OCI-M2 (cell line): ENCODE results near the gene CMPK2.
"Not testable (repeated sequence)": the region's sequence is repeated elsewhere in the genome, so short reads cannot be mapped to it uniquely, and the experiment has no call there.

Experiments
- DNase-seq: peaks from one replicate; lab custom pipeline; 2025; ENCODE audit not compliant: unreplicated experiment; lab: John Stamatoyannopoulos, UW

CMPK2 gene

DNA sequence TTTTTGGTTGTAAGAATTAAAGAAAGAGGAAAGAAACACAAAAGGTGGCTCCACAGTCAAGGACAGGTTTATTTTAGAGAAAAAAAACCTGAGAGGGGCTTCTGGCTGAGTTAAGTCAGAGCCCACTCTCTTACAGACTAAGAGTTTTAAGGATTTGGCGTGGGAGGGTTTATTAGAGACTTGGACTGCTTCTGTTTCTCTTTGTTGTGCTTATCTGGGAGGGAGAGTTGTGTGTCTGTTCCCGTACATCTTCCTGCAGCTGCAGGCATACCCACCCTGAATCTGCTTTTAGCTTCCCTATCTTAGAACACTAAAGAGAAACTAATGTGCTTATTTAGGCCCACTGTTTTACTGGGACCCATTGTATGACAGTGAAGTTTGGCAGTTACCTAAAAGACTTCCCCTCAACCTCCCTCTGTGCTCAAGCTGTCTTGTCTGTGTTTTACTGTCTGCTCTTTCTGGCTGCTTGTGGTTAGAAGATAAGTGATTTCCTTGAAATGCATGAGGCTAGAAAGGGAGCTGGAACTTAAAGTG lies 14.6 kb upstream of the CMPK2 start:
- peak; percentile 82 for DNase-seq

- DNase-seq = no peak
Measured at GRCh38 chr2:6879011-6879410, 13.3 kb upstream of the CMPK2 start.

DNA sequence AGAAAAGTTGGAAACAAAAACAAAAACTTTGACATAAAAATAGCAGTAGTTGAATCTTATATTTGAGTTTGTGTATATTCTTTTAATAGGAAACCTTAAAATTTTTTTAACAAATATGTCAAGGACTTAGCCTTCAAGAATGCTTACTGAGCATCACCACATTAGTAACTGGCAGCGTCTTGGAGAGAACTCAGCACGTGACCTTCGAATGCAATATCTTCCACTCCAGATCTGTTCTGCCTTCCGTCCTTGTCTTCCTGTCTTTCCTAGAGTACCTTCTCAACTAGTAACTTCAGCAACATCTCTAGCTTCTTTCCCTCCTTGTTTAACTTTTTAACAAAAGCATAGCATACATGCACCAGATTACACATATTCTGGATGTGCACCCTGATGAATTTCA lies 12.8 kb upstream of the CMPK2 start:
- DNase-seq = no peak

DNA sequence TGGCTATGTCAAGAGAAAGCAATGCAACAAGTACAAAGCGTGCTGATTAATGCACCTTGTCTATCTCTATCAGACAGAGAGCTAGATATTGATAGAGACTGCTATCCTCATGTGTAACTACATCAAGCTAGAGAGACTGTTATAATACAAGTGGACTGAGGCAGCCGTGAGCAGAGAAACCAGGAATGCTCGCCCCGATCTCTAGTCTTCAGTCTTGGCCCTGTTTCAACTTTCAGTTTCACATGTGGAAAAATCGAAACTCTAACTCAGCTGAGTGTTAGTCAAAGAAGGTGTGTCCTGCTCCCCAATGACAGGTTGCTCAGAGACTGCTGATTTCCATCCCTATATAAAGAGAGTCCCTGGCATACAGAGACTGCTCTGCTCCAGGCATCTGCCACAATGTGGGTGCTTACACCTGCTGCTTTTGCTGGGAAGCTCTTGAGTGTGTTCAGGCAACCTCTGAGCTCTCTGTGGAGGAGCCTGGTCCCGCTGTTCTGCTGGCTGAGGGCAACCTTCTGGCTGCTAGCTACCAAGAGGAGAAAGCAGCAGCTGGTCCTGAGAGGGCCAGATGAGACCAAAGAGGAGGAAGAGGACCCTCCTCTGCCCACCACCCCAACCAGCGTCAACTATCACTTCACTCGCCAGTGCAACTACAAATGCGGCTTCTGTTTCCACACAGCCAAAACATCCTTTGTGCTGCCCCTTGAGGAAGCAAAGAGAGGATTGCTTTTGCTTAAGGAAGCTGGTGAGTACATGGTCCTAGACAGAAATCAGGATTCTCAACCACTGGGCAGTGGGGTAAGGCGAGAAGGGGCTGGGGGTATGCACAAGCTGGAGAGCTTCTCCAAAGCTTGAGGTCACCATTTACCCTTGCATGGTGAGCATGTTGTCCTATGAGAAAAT lies 11.9 kb upstream of the CMPK2 start, which contains the start of gene RSAD2:
Gene RSAD2, plus strand, starts transcription at position 376 of the 903 bp plus-strand sequence. Its CDS starts 24 bp downstream, at position 400.
- DNase-seq = no peak

- no peak for DNase-seq
Measured at GRCh38 chr2:6876309-6876708, 10.6 kb upstream of the CMPK2 start.

- no peak for DNase-seq
Measured at GRCh38 chr2:6874032-6874431, 8.3 kb upstream of the CMPK2 start.

DNA sequence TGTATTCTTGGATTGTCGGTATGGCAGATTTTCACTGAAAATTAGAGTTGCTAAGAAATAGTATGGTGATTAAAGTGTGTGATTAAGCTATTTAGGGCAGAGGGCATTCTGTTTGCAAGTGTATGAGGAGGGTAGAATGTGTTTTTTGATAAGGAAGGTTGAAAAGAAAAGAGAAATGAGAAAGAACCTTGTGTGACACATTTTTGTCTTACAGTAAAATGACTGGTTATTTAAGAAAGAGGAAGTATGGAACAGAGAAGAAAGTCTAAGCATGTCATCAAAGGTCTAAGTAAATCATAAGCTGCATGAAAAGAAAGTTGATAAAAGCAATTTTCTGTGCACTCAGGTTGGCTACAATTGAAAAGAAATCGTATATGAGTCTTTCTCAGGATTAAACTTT lies 6.7 kb upstream of the CMPK2 start:
- no peak for DNase-seq

- DNase-seq = no peak
Measured at GRCh38 chr2:6866982-6867381, 1.3 kb upstream of the CMPK2 start.

GRCh38 chr2:6866275-6866671 lies 566 bp upstream of the CMPK2 start:
- DNase-seq = no peak

DNA sequence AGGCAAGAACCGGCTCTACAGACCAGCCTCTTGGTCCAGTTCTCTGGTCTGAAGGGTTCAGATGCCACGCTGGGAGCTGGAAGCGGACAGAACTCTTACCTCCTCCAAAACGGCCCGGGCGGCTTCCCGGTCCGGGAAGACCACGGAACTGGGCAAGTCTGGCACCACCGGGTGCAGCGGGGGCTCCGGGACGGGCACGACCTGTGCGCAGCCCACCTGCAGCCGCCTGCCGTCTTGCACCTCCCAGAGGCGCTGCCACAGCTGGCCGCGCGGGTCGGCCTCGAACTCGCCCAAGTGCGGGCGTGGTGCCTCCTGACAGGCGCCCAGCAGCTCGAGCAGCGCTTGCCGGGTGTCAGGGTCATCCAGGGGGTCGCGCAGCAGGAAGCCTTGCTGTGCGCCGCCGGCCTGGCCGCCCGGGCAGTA lies 773 bp downstream of the CMPK2 start:
- DNase-seq = no peak

DNA sequence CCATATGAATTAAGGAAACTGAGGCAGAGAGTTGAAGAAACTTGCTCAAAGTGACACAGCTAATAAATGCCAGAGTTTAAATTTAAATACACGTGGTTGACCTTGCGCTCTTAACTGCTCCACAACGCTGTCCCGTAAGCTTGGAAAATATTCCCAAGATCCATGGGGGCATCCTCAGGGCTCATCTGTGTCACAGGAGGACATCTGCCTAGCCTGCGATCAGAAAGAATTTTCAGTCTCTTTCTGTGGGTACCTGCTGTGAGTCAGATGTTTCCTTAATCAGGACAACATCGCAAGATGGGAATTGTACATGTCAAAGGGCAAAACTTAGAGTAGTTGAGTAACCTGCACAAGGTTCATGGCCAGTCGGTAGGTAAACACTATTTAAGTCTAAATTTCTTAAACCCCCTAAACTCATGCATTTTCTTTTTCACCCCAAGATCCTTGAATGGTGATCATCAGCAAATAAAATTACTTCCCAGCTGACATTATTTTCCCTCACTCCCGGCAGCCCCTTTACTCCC lies 1.4 kb downstream of the CMPK2 start:
- DNase-seq = no peak

GRCh38 chr2:6863792-6864191 lies 1.9 kb downstream of the CMPK2 start:
- DNase-seq = no peak

- DNase-seq = no peak
Measured at GRCh38 chr2:6860296-6860695, 5.4 kb downstream of the CMPK2 start.

DNA sequence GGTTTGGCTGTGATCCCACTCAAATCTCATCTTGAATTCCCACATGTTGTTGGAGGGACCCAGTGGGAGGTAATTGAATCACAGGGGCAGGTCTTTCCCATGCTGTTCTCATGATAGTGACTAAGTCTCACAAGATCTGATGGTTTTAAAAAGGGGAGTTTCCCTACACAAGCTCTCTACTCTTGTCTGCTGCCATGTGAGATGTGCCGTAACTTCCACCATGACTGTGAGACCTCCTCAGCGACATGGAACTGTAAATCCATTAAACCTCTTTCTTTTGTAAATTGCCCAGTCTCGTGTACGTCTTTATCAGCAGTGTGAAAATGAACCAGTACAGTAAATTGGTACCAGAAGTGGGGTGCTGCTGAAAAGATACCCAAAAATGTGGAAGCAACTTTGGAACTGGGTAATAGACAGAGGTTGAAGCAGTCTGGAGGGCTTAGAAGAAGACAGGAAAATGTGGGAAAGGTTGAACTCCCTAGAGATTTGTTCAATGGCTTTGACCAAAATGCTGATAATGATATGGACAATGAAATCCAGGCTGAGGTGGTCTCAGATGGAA lies 7.2 kb downstream of the CMPK2 start:
- not testable (repeated sequence) for DNase-seq

- no peak for DNase-seq
Measured at GRCh38 chr2:6856548-6856920, 9.2 kb downstream of the CMPK2 start.

DNA sequence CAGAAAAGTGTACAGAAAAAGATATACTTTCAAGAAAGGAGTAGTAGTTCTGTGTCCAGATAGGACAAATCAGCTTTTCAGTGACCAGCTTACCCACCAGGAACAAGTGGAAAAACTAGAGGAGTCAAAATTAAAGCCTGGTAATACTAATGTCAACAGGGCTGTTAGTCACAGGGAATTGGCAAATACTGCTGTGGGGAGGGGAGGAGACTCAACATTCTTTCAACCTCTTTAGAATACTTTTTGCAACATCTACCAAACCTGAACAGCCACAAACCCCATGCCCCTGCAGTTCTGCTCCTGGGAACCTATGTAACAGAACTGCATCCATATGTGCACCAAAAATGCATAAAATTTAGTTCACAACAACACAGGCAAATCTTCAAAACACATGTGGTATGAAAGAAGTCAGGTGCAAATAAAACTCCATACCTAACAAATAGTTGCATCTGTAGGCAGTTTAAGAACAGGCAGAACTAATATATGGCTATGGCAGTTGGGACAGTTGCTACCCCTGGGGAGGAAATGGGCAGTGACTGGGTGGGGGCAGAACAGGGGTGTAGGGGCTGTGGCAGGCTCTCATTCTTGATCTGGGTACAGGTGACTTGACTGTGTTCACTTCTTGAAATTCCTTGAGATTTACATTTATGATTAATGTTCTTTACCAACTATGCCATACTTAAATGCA lies 9.7 kb downstream of the CMPK2 start:
- no peak for DNase-seq

DNA sequence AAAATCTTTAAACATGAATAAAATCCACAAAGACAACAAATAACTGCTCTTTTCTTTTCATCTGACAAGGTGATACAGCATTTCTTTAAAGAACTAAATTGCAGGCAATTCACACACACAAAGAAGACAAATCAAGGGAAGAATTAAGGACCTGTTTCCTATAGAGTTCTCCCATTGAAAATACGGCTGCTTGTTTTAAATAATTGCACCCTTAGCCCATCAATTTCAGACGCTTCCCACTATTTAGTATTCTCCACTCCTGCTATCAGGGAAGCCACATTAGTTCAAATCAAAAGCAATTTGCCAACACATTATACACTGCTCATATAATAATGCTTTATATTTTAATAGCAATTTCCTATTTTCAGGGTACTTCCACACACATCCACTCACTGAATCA lies 11.3 kb downstream of the CMPK2 start:
- DNase-seq = no peak

DNA sequence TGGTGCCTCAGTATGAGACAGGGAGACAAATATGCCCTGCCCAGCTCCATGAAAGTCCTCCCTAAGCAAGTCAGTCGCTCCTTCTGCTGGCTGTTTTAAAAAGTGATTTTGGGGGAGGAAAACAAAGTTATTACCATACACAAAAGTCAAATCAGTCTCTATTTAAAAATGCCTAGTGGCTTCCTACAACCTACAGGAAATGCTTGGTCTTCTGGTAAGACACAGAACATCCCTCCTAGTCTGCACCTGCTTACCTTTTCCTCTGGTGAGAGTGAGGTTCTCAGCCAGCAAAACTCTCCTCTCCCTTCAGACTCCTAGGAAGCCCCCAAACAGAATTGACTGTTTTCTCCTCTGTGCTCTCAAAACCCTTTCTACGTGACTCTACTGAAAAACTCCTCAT lies 13.5 kb downstream of the CMPK2 start:
- no peak for DNase-seq

DNA sequence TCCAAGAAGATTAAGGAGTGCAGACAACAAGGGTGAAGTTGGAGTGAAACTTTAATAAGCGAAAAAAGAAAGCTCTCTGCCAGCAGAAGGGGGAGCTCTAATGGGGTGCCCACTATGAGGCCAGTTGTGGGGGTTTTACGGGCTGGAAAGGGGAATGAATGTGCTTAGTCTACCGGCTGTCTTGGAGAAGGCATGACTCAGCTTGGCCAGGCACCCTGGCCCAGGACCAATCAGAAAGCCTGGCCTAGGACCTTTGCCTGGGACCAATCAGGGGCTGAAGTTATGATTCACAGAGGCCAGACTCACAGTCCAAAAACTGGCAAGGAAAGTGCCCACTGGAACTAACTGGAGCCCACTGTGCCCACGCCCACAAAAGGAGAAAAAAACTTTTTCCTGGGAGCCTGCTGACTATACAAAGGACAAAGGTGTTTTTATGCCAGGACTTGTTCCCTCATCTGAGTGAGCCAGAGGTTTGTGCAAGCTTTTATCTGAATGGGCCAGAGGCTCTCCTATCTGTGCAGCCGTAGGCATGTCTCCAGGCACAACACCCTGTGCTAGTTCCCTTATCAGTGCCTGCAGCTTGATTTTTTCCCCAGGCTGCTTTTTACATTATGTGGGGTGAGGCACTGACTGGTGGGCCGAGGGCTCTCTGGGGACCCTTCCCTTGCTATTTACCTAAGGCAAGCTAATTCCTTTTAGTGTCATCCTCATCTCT lies 18.6 kb downstream of the CMPK2 start:
- no peak for DNase-seq

- no peak for DNase-seq
Measured at GRCh38 chr2:6846540-6846939, 19.2 kb downstream of the CMPK2 start.

- no peak for DNase-seq
Measured at GRCh38 chr2:6845903-6846302, 19.8 kb downstream of the CMPK2 start.
